GM13976 (cell line): ENCODE results near the gene HCST.

Experiments
- DNase-seq: peaks from one replicate; pipeline ENCODE4 v3.0.0; 2012; ENCODE audit warnings: low spot score
- in situ Hi-C: fragments of 300-500 bp; cut with MboI; formaldehyde crosslinking; loops from one replicate; pipeline ENCODE4 v1.12.0; 2022; ENCODE audit warnings: low sequenced_read_pairs, mixed read lengths, inconsistent platforms; ENCODE audit not compliant: unreplicated experiment
- TF ChIP-seq, protein P1 (sequence below): IDR thresholded peaks from 2 replicates; pipeline ENCODE4 v1.5.1; 2012; ENCODE audit warnings: borderline replicate concordance, mild to moderate bottlenecking; ENCODE audit not compliant: insufficient read depth; ENCODE audit errors: extremely low read depth, missing control alignments, control extremely low read depth

The HCST gene

DNA sequence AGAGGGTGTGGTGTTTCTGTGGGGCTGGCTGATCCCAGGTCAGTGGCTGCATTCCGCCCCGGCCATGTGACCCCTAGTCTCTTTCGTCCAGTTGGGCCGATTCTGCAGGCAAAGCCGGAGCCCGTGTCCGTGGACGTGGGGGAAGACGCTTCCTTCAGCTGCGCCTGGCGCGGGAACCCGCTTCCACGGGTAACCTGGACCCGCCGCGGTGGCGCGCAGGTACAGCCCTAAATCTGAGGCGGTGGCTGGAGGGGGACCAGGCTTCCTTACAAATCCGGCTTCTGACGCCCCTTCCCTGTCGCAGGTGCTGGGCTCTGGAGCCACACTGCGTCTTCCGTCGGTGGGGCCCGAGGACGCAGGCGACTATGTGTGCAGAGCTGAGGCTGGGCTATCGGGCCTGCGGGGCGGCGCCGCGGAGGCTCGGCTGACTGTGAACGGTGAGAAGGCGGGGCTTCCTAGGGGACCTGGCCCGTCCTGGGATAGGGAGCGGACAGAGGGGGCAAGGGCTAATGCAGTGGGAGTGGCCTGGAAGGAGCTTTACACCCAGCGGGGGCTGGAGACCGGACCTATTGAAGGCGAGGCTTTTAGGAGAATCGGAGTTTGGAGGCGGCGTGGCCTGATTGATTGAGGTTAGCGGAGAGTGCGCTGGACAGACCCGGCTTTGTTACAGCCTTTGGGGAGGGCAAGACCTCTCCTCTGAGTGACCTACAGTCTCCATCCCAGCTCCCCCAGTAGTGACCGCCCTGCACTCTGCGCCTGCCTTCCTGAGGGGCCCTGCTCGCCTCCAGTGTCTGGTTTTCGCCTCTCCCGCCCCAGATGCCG lies 41.3 kb upstream of the HCST start:
- DNase-seq, result no peak
- TF ChIP-seq, protein P1, sequence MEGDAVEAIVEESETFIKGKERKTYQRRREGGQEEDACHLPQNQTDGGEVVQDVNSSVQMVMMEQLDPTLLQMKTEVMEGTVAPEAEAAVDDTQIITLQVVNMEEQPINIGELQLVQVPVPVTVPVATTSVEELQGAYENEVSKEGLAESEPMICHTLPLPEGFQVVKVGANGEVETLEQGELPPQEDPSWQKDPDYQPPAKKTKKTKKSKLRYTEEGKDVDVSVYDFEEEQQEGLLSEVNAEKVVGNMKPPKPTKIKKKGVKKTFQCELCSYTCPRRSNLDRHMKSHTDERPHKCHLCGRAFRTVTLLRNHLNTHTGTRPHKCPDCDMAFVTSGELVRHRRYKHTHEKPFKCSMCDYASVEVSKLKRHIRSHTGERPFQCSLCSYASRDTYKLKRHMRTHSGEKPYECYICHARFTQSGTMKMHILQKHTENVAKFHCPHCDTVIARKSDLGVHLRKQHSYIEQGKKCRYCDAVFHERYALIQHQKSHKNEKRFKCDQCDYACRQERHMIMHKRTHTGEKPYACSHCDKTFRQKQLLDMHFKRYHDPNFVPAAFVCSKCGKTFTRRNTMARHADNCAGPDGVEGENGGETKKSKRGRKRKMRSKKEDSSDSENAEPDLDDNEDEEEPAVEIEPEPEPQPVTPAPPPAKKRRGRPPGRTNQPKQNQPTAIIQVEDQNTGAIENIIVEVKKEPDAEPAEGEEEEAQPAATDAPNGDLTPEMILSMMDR, result no peak

DNA sequence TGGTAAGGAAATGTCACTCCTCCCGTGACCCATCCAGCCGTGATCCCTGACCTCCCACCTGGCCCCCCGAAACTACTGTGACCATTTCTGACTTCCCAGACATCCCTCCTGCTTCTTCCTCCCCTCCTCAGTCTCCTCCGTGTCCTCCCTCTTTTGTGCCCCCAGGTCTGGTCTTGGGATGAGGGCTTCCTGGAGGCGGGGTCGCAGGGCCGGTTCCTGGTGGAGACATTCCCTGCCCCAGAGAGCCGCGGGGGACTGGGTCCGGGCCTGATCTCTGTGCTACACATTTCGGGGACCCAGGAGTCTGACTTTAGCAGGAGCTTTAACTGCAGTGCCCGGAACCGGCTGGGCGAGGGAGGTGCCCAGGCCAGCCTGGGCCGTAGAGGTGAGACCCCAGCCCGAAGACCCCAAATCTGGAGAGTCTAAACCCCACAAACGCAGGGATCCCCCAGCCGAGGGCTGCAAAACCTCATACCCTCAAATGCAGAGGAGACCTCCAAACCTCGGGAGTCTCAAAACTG lies 40.6 kb upstream of the HCST start:
- in situ Hi-C loops, result no loop called here
- no peak for DNase-seq
- TF ChIP-seq, protein P1, result no peak

More for the DNA sequence above, 41.3 kb upstream of the HCST start:
- in situ Hi-C loops, result no loop called here

DNA sequence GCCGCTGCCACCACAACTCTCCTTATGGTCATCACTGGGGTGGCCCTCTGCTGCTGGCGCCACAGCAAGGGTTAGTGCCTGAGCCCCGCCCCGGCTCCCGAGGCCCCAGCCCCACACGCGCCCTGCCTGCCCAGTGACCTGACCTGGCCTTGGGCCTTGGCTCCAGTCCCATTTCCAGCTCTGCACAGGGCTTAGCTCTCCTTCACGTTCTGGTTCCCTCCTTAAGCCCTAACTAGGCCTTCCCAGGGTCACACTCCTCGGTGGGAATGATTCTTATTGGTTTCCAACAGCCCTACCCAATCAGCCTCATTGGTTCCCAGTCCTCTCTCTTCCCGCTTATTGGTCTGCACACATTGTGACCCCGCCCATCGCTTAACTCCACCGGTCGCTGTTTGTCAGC lies 39.8 kb upstream of the HCST start:
- TF ChIP-seq, protein P1, result no peak
- in situ Hi-C loops, result no loop called here
- no peak for DNase-seq

DNA sequence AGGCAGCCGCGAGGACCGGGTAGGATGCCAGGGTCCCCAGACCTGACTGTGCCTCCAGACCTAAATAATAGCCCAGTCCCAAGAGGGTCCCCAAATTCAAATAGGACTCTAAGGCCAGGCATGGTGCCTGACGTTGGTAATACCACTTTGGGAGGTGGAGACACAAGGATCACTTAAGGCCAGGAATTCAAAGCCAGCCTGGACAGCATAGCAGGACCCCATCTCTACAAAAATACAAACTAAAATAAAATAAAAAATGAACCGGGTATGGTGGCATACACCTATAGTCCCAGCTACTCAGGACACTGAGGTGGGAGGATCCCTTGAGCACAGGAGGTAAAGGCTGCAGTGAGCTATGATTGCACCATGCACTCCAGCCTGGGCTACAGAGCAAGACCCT lies 39.3 kb upstream of the HCST start:
- in situ Hi-C loops, result no loop called here
- TF ChIP-seq, protein P1, result no peak
- DNase-seq, result no peak

DNA sequence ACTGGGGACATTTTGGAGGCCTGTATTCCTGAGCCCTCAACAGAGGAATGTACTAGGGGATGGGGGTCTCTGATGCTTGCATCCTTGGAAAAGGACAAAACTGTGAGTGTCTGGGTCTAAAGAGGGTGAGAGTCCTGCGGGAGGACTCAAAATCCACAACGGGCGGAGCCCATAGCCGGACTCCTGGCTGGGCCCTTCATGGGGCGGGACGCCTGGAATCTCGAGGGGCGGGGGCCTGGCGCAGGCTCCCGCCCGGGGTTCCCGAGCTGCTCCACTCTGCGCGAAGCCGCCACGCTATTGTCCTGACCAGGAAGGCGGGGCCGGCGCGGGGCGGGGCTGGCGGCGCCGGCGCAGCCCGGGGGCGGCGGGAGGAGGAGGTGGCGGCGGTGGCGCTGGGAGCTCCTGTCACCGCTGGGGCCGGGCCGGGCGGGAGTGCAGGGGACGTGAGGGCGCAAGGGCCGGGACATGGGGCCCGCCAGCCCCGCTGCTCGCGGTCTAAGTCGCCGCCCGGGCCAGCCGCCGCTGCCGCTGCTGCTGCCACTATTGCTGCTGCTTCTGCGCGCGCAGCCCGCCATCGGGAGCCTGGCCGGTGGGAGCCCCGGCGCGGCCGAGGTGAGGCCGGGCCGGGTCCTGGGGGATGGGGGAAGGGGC lies 34.0 kb upstream of the HCST start, which contains the start of gene APLP1:
TSS of gene APLP1 (plus strand) at position 403 of the 651 bp plus-strand sequence. CDS start at position 466, 63 bp downstream.
- in situ Hi-C loops, result no loop called here
- peak; percentile 83 for DNase-seq

DNA sequence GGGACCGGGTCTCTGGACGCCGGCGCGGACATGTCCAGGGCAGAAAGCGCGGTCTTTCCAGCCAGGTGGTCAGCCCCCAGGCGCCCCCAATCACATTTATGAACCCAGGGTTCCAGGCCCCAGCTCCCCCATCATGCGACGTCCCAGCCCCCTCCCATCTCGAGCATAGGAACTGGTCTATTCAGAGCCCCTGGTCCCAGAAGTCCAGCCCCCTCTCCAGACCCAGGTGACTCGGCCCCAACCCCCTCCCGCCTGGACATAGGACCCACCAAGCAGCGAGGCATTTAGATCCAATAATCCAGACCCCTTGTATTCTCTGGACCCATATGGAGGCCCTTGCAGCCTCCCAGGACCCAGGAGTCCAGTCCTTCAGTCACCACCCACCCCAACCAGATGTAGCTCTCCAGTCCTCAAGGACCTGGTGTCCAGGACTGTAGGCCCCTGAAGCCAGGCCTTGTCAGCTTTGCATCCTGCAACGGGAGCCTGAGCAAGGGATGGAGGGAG lies 33.5 kb upstream of the HCST start:
- no peak for DNase-seq
- TF ChIP-seq, protein P1, result no peak
- in situ Hi-C loops, result no loop called here

More for the DNA sequence above, 34.0 kb upstream of the HCST start, which contains the start of gene APLP1:
- TF ChIP-seq, protein P1, result no peak
